Measurements from ENCODE around the gene C19orf18. TPM values are rescaled to one million over a fixed set of nuclear protein-coding genes. Genes with fewer than 3 reads are reported as not detected.
A peak's percentile ranks its signal among the peaks of the same experiment; 100 is the strongest.

C19orf18 gene
- total RNA-seq, 2 experiments from 2014 or later = 0.36 to 0.88 TPM

DNA sequence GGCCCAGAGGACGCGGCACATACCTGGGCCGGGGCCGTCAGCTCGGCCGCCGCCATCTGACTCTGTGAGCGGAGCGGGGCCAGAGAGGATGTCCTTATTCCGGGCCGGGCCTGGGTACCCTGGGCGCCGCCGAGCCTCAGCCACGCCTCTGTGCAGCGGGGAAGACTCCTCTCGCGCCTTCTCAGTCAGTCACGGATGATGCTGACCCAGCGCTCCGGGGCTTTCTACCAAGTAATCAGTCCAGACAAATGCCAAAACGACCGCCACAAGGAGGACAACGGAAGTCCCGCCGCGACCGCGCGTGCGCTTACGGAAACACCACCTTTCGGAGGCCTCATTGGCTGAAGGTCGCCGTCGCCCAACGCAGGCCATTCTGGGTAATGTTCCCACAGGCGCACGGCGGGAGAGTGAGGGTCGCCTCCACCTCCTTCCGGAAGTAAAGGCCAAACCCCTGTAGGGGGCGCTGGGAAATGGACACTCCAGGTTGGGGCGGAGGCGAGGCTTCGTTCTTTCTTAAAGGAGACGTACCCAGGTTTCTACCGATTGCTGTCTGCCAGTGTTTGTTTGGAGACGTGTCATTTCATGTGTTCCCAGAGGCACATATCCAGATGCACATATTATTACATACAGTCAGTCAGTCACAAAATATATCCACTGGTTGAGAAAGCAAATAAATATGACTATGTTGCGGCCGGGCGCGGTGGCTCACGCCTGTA lies 26.8 kb downstream of the C19orf18 start, which contains the start of gene ZNF256:
Gene ZNF256, minus strand, starts transcription at position 288 of the 716 bp plus-strand sequence. Its CDS starts 232 bp downstream, at position 56.
- peak within 1 kb of the TSS; percentile 85 for H3K4me3 ChIP-seq (ENCODE audit: low read length)
- peak within 1 kb of the TSS; percentile 88 for H3K27ac Mint-ChIP-seq
- no peaks in the 10 kb centered on the region for H3K27me3 ChIP-seq (ENCODE audit: control insufficient read depth in 1 of 2, insufficient read depth in 2 of 2, low read length in 2 of 2)
- H3K4me1 ChIP-seq (ENCODE audit: insufficient read depth, low read length) = peaks cover 17% of the 10 kb centered on the region
- peaks cover 21% of the 10 kb centered on the region for H3K4me1 Mint-ChIP-seq (ENCODE audit: low read depth)
- H3K27me3 Mint-ChIP-seq = no peaks in the 10 kb centered on the region
- peak within 1 kb of the TSS; percentile 61 to 82 for H3K27ac ChIP-seq (ENCODE audit: low read depth in 1 of 2, low read length in 2 of 2)
- POLR2A ChIA-PET = no interaction called here
- ATAC-seq (ENCODE audit: poor library complexity) (peak; percentile 88), DNase-seq (peak; percentile 65 to 93 (median 82))
- TF ChIP-seq, protein P1, sequence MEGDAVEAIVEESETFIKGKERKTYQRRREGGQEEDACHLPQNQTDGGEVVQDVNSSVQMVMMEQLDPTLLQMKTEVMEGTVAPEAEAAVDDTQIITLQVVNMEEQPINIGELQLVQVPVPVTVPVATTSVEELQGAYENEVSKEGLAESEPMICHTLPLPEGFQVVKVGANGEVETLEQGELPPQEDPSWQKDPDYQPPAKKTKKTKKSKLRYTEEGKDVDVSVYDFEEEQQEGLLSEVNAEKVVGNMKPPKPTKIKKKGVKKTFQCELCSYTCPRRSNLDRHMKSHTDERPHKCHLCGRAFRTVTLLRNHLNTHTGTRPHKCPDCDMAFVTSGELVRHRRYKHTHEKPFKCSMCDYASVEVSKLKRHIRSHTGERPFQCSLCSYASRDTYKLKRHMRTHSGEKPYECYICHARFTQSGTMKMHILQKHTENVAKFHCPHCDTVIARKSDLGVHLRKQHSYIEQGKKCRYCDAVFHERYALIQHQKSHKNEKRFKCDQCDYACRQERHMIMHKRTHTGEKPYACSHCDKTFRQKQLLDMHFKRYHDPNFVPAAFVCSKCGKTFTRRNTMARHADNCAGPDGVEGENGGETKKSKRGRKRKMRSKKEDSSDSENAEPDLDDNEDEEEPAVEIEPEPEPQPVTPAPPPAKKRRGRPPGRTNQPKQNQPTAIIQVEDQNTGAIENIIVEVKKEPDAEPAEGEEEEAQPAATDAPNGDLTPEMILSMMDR (IDR thresholded peaks at IDR 0.05) = peak; percentile 31
- intact Hi-C loops (cut with DNase I, micrococcal nuclease) = loop anchor here (5.0 kb wide), 2 partner anchors 190 to 265 kb away; partner anchors contain the start of gene ZNF551 (in 1 of the 2)
- peaks cover 62% of the 10 kb centered on the region for H3K36me3 Mint-ChIP-seq (ENCODE audit: low read depth)
- H3K9me3 Mint-ChIP-seq = peaks cover 18% of the 10 kb centered on the region
- H3K4me3 Mint-ChIP-seq = peak within 1 kb of the TSS; percentile 94
- H3K36me3 ChIP-seq (ENCODE audit: insufficient read depth, low read length) = peaks cover 23% of the 10 kb centered on the region
- peaks cover 40 to 66% of the 10 kb centered on the region in 2 experiments for H3K9me3 ChIP-seq (ENCODE audit: control insufficient read depth in 1 of 2, insufficient read depth in 1 of 2, low read length in 2 of 2)
- CTCF ChIA-PET = no interaction called here

DNA sequence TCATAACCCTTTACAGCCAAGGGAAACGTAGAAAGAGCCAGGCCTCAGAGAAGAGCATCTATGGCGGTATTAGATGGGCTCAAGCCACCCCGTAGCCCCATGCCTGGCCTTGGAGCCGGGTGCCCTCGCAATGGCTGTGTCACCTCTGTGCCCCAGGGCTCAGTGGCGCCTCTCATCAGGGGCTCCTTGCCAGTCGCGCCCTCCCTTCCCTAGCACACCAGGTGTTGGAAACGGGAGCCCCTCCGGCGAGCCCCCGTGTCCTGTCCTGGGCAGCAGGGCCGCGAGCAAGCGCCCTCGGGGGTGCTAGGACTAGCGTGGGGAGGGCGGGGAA lies 27.3 kb downstream of the C19orf18 start:
- ChIA-PET POLR2A (no interaction called here), CTCF (no interaction called here)
- H3K27me3 Mint-ChIP-seq = no peaks in the 10 kb centered on the region
- peak overlapping the region; percentile 85 for H3K4me3 ChIP-seq (ENCODE audit: low read length)
- H3K27ac ChIP-seq (ENCODE audit: low read depth in 1 of 2, low read length in 2 of 2) = peak overlapping the region; percentile 61 to 82
- H3K36me3 Mint-ChIP-seq (ENCODE audit: low read depth) = peaks cover 67% of the 10 kb centered on the region
- peaks cover 20% of the 10 kb centered on the region for H3K9me3 Mint-ChIP-seq
- H3K4me1 ChIP-seq (ENCODE audit: insufficient read depth, low read length) = peaks cover 17% of the 10 kb centered on the region
- peaks cover 21% of the 10 kb centered on the region for H3K4me1 Mint-ChIP-seq (ENCODE audit: low read depth)
- peaks cover 28% of the 10 kb centered on the region for H3K36me3 ChIP-seq (ENCODE audit: insufficient read depth, low read length)
- H3K4me3 Mint-ChIP-seq = peak overlapping the region; percentile 94
- intact Hi-C loops (cut with DNase I, micrococcal nuclease) = loop anchor here (5.0 kb wide), 2 partner anchors 190 to 265 kb away; partner anchors contain the start of gene ZNF551 (in 1 of the 2)
- ATAC-seq (ENCODE audit: poor library complexity) (peak; percentile 18), DNase-seq (peak in 1 of 14 experiments; percentile 6)
- H3K9me3 ChIP-seq (ENCODE audit: control insufficient read depth in 1 of 2, insufficient read depth in 1 of 2, low read length in 2 of 2) = peaks cover 46 to 65% of the 10 kb centered on the region in 2 experiments
- H3K27me3 ChIP-seq (ENCODE audit: control insufficient read depth in 1 of 2, insufficient read depth in 2 of 2, low read length in 2 of 2) = no peaks in the 10 kb centered on the region
- TF ChIP-seq, protein P1 (IDR thresholded peaks at IDR 0.05) = no peak
- peak overlapping the region; percentile 88 for H3K27ac Mint-ChIP-seq

DNA sequence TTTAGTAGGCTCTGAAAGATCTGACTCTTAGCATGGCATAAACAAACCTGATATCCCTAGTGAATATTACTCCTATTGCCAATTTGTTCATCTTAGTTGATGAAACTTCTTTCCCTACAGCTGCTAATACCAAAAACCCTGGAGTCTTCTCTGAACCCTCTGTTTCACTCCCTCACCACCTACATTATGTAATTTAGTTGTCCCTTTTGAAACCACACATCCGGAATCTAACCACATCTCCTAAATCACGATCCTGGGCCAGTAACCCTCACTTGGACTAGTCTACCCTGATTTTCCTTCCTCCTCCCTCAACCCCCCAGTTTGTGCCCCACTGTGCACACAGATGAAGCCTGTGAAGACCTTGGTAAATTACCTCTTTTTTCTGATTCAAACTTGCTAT lies 28.0 kb downstream of the C19orf18 start:
- Histone ChIP-seq H3K27me3 (ENCODE audit: control insufficient read depth in 1 of 2, insufficient read depth in 2 of 2, low read length in 2 of 2) (no peaks in the 10 kb centered on the region), H3K4me3 (ENCODE audit: low read length) (peak overlapping the region; percentile 85), H3K9me3 (ENCODE audit: control insufficient read depth in 1 of 2, insufficient read depth in 1 of 2, low read length in 2 of 2) (peaks cover 53 to 65% of the 10 kb centered on the region in 2 experiments), H3K27ac (ENCODE audit: low read depth in 1 of 2, low read length in 2 of 2) (no peak overlapping the region), H3K36me3 (ENCODE audit: insufficient read depth, low read length) (peaks cover 36% of the 10 kb centered on the region), H3K4me1 (ENCODE audit: insufficient read depth, low read length) (peaks cover 17% of the 10 kb centered on the region)
- Mint-ChIP-seq H3K27me3 (no peaks in the 10 kb centered on the region), H3K4me1 (ENCODE audit: low read depth) (peaks cover 21% of the 10 kb centered on the region), H3K9me3 (peaks cover 20% of the 10 kb centered on the region), H3K4me3 (peak overlapping the region; percentile 94), H3K36me3 (ENCODE audit: low read depth) (peaks cover 69% of the 10 kb centered on the region), H3K27ac (peak overlapping the region; percentile 88)
- ChIA-PET POLR2A (no interaction called here), CTCF (no interaction called here)
- TF ChIP-seq, protein P1 (IDR thresholded peaks at IDR 0.05) = no peak
- intact Hi-C loops (cut with DNase I, micrococcal nuclease) = loop anchor here (5.0 kb wide), 2 partner anchors 191 to 264 kb away; partner anchors contain the start of gene ZNF551 (in 1 of the 2)
- ATAC-seq (ENCODE audit: poor library complexity) = no peak
- no peak for DNase-seq
